CD4-positive, alpha-beta T cell treated with Interleukin-17A for 4 hours (primary cell): Measurements from ENCODE around the gene ACSM2A.
"Not testable (repeated sequence)": the region's sequence is repeated elsewhere in the genome, so short reads cannot be mapped to it uniquely, and the experiment has no call there.

Experiments
- DNase-seq: peaks from one replicate; pipeline ENCODE4 v3.0.0-alpha.2; 2020; ENCODE audit warnings: mixed read lengths

The ACSM2A gene

GRCh38 chr16:20451364-20451763 is at the start of gene ACSM2A:
Gene ACSM2A, plus strand, starts transcription at chr16:20451521. Its CDS starts 8,594 bp downstream, at chr16:20460115.
- not testable (repeated sequence) for DNase-seq

GRCh38 chr16:20402651-20403050 is 48.7 kb upstream of the ACSM2A start:
- DNase-seq: no peak

- DNase-seq: no peak
Observed at GRCh38 chr16:20404637-20405036, 46.7 kb upstream of the ACSM2A start, which contains the start of gene PDILT. Gene PDILT, minus strand, starts transcription at chr16:20404737. Its CDS starts 5,437 bp downstream, at chr16:20399300.

- no peak for DNase-seq
Observed at GRCh38 chr16:20409398-20410120, 41.8 kb upstream of the ACSM2A start, which contains the start of gene ACSM5. Gene ACSM5, plus strand, starts transcription at chr16:20409534. Its CDS starts 1,951 bp downstream, at chr16:20411485.

- no peak for DNase-seq
Observed at GRCh38 chr16:20410121-20410723, 41.1 kb upstream of the ACSM2A start.

- no peak for DNase-seq
Observed at GRCh38 chr16:20411055-20411454, 40.3 kb upstream of the ACSM2A start.

GRCh38 chr16:20415541-20415940 is 35.8 kb upstream of the ACSM2A start:
- DNase-seq: no peak

- not testable (repeated sequence) for DNase-seq
Observed at GRCh38 chr16:20419093-20419492, 32.2 kb upstream of the ACSM2A start.

- not testable (repeated sequence) for DNase-seq
Observed at GRCh38 chr16:20421748-20422147, 29.6 kb upstream of the ACSM2A start.

GRCh38 chr16:20423772-20424128 is 27.6 kb upstream of the ACSM2A start:
- not testable (repeated sequence) for DNase-seq

GRCh38 chr16:20424129-20424866 is 27.0 kb upstream of the ACSM2A start:
- no peak for DNase-seq

GRCh38 chr16:20427401-20427797 is 23.9 kb upstream of the ACSM2A start:
- not testable (repeated sequence) for DNase-seq

GRCh38 chr16:20429499-20429898 is 21.8 kb upstream of the ACSM2A start:
- DNase-seq: not testable (repeated sequence)

GRCh38 chr16:20430480-20430879 is 20.8 kb upstream of the ACSM2A start:
- not testable (repeated sequence) for DNase-seq

GRCh38 chr16:20430948-20431347 is 20.4 kb upstream of the ACSM2A start:
- no peak for DNase-seq

GRCh38 chr16:20438950-20439349 is 12.4 kb upstream of the ACSM2A start:
- DNase-seq: not testable (repeated sequence)

GRCh38 chr16:20439820-20440231 is 11.5 kb upstream of the ACSM2A start:
- not testable (repeated sequence) for DNase-seq

GRCh38 chr16:20440731-20441130 is 10.6 kb upstream of the ACSM2A start:
- DNase-seq: not testable (repeated sequence)

GRCh38 chr16:20441191-20441590 is 10.1 kb upstream of the ACSM2A start:
- DNase-seq: no peak

GRCh38 chr16:20441859-20442258 is 9.5 kb upstream of the ACSM2A start:
- DNase-seq: not testable (repeated sequence)

- DNase-seq: not testable (repeated sequence)
Observed at GRCh38 chr16:20446652-20447393, 4.5 kb upstream of the ACSM2A start.

GRCh38 chr16:20453633-20454032 is 2.3 kb downstream of the ACSM2A start:
- not testable (repeated sequence) for DNase-seq

GRCh38 chr16:20459227-20459626 is 7.9 kb downstream of the ACSM2A start:
- DNase-seq: not testable (repeated sequence)
